ENCODE results near the gene HLX.

Gene HLX

GRCh38 chr1:220882061-220882891 is 3.0 kb downstream of the HLX start:
- no peak for DNase-seq

GRCh38 chr1:220884109-220884980 is 5.1 kb downstream of the HLX start:
- DNase-seq, result no peak

- no peak for DNase-seq
Measured at GRCh38 chr1:220884981-220885918, 6.0 kb downstream of the HLX start.

- no peak for DNase-seq
Measured at GRCh38 chr1:220885971-220886370, 6.7 kb downstream of the HLX start.

GRCh38 chr1:220886470-220887201 is 7.4 kb downstream of the HLX start:
- DNase-seq, result no peak

- no peak for DNase-seq
Measured at GRCh38 chr1:220887202-220887519, 7.9 kb downstream of the HLX start.

- no peak for DNase-seq
Measured at GRCh38 chr1:220887520-220888416, 8.5 kb downstream of the HLX start.

- no peak for DNase-seq
Measured at GRCh38 chr1:220888417-220888986, 9.3 kb downstream of the HLX start.

- DNase-seq, result no peak
Measured at GRCh38 chr1:220889333-220889732, 10.1 kb downstream of the HLX start.

- DNase-seq, result no peak
Measured at GRCh38 chr1:220889848-220890287, 10.6 kb downstream of the HLX start.

GRCh38 chr1:220890602-220891001 is 11.4 kb downstream of the HLX start:
- no peak for DNase-seq

- no peak for DNase-seq
Measured at GRCh38 chr1:220891224-220892085, 12.2 kb downstream of the HLX start.

- DNase-seq, result no peak
Measured at GRCh38 chr1:220892086-220892376, 12.8 kb downstream of the HLX start.

- DNase-seq, result no peak
Measured at GRCh38 chr1:220892997-220893700, 13.9 kb downstream of the HLX start.

GRCh38 chr1:220893701-220894024 is 14.4 kb downstream of the HLX start:
- DNase-seq, result no peak

GRCh38 chr1:220894025-220894923 is 15.0 kb downstream of the HLX start:
- DNase-seq, result no peak

GRCh38 chr1:220894924-220895256 is 15.6 kb downstream of the HLX start:
- no peak for DNase-seq

- DNase-seq, result no peak
Measured at GRCh38 chr1:220895412-220895946, 16.2 kb downstream of the HLX start.
